Pancreas (tissue), 10 donors: ENCODE results near the gene LRMDA. TPM values are rescaled to one million over a fixed set of nuclear protein-coding genes. Genes with fewer than 3 reads are reported as not detected.

ENCODE experiments used
- ATAC-seq, 4 donors: fragments of 200-7000 bp; cut with Tn5 transposase; one replicate each; pipeline versions ENCODE4 v1.8.0 to v1.9.1; 2020; ENCODE audit warnings: mild to moderate bottlenecking in 4 of 4, moderate library complexity in 4 of 4
- DNase-seq, 6 donors: peaks; one replicate each; pipeline ENCODE4 v3.0.0-alpha.2; 2020
- FAIRE-seq: peaks from 2 replicates; lab custom pipeline; 2012; peaks lifted over from hg19 to GRCh38; lab: Jason Lieb, UNC
- H3K27ac ChIP-seq, 4 donors: fragments of 200-600 bp; sonication (generic); 1 replicate in 3 of 4; 2 replicates in 1 of 4; pipeline versions ENCODE4 v1.5.0 to v1.8.0; 2020
- H3K27me3 ChIP-seq, 4 donors: fragments of 200-600 bp; one replicate each; pipeline ENCODE4 v1.8.0; 2021
- H3K36me3 ChIP-seq, 3 donors: fragments of 200-600 bp; sonication (generic) in 1 of 3; one replicate each; pipeline versions ENCODE4 v1.5.0 to v1.8.0; 2020 to 2021
- H3K4me1 ChIP-seq, 3 donors: fragments of 200-600 bp; one replicate each; pipeline ENCODE4 v1.8.0; 2021
- H3K4me3 ChIP-seq, 4 donors: fragments of 200-600 bp; sonication (generic) in 2 of 4; one replicate each; pipeline versions ENCODE4 v1.5.0 to v1.8.0; 2020 to 2021
- H3K9me3 ChIP-seq, 4 donors: fragments of 200-600 bp; one replicate each; pipeline ENCODE4 v1.8.0; 2021
- WGBS, 2 donors: extraction: QIAGEN DNeasy Blood & Tissue Kit; methylation state at CpG; one replicate each; pipeline ENCODE4 v1.1.7; 2013; 5-methylcytosine and 5-hydroxymethylcytosine counted together
- intact Hi-C, 3 donors: fragments of 100-400 bp; cut with DNase I; formaldehyde crosslinking; loops; one replicate each; pipeline versions ENCODE4 v1.11.1 to v1.14.2; 2022
- polyA plus RNA-seq, 2 donors: library from polyadenylated mRNA; stranded (reverse); fragments of 200-250 nt; gene quantifications; one replicate each; pipeline ENCODE4 v1.2.3, GENCODE V29; 2013
- total RNA-seq, 6 donors: library from RNA; stranded (reverse); fragmentation: NEBNext Ultra II Directional in 4 of 6; extraction: Animal tissue kit (Norgen Biotek cat#: 25700) in 4 of 6; gene quantifications; one replicate each; pipeline versions ENCODE4 v1.2.1 to v1.2.4, GENCODE V29; 2021 to 2023
- TF ChIP-seq, protein P1 (sequence below), 4 donors: fragments of 200-600 bp; sonication (generic) in 3 of 4; IDR thresholded peaks; one replicate each; pipeline versions ENCODE4 v1.5.0 to v1.8.0; 2021; ENCODE audit warnings: antibody characterized with exemption in 4 of 4
- donor health status: healthy with polysubstance abuse.
- donor health status: DM: no; HTN: no; CAD: no; lungs with moderate emphysema.
- donor health status: DM: no; HTN: no; CAD: no.
- donor health status: control.
- donor health status: control.
- donor health status: Bipolar disorder and iron deficiency.
- donor health status: DM: yes; HTN: yes; CAD: no.
- donor health status: DM: no; HTN: no; CAD: no.
- donor health status: DM: no; HTN: no; CAD: no.
- donor health status: DM: yes; HTN: yes; CAD: no.

LRMDA gene
- total and polyA plus RNA-seq, 8 donors: 4.6 to 21.2 (median 13.4) TPM

DNA sequence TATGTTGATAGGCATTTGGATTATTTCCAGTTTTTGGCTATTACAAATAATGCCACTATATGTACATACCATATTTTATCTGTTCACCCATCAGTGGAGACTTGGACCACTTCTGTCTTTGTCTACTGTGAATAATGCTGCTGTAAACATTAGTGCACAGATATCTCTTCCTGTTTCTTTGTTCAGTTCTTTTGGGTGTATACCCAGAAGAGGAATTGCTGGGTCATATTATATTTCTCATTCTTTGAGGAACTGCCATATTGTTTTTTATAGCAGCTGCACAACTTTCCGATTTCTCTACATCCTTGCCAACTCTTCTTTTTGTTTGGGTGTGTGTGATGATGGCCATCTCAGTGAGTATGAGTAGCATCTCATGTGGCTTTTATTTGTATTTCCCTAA, 218.0 kb downstream of the LRMDA start:
- 76 to 96% methylated on average over 1 of the region's 1 CpG for WGBS, 2 donors
- Histone ChIP-seq H3K4me3 (no peak overlapping the region), H3K27me3 (no peaks in the 10 kb centered on the region), H3K4me1 (no peaks in the 10 kb centered on the region), H3K36me3 (no peaks in the 10 kb centered on the region), H3K27ac (no peak overlapping the region), H3K9me3 (no peaks in the 10 kb centered on the region)
- DNase-seq (no peak), FAIRE-seq (no peak), ATAC-seq (no peak)
- TF ChIP-seq, protein P1, sequence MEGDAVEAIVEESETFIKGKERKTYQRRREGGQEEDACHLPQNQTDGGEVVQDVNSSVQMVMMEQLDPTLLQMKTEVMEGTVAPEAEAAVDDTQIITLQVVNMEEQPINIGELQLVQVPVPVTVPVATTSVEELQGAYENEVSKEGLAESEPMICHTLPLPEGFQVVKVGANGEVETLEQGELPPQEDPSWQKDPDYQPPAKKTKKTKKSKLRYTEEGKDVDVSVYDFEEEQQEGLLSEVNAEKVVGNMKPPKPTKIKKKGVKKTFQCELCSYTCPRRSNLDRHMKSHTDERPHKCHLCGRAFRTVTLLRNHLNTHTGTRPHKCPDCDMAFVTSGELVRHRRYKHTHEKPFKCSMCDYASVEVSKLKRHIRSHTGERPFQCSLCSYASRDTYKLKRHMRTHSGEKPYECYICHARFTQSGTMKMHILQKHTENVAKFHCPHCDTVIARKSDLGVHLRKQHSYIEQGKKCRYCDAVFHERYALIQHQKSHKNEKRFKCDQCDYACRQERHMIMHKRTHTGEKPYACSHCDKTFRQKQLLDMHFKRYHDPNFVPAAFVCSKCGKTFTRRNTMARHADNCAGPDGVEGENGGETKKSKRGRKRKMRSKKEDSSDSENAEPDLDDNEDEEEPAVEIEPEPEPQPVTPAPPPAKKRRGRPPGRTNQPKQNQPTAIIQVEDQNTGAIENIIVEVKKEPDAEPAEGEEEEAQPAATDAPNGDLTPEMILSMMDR (IDR thresholded peaks at IDR 0.05): no peak
- intact Hi-C loops: no loop called here

DNA sequence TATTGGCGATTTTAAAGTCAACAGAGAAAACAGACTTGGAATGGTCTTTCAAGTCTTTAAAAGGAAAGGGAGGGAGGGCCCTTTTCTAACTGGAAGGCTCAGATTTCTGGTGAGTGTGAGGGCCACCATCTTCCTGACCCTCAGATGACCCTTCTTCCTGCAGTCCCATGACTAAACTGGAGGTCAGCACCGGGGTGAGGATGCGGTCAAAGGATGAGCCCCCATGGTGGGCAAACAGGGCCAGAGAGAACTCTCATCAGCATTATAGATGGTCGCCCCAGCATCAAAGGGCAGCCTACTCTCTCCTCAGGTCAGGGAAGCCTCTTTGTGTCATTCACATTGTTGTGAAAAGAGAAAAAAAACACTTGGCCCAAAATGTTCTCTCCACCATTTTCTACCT, 219.2 kb downstream of the LRMDA start:
- intact Hi-C loops: no loop called here

DNA sequence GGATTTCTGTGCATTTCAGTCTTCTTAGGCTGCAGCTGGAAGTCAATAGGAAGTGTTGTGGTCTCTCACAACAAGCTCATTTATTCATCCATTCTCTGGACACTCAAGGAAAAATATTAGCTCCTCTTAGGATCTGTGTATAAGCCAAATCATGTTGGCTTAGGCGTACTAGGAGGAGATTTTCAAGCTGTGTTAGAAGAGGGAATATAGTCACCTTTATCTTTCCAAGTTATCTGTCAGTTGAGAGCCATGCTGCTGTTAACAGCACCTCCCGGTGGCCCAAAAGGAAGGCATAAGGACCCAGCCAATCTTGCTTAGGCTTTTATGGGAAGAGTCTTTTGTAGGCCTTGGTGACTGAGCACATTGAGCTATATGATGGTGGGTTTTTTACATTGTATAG, 220.0 kb downstream of the LRMDA start:
- WGBS, 2 donors: 79 to 85% methylated on average over 2 of the region's 2 CpGs
- H3K27me3 ChIP-seq: no peaks in the 10 kb centered on the region
- peaks cover 0 to 7% (median 6%) of the 10 kb centered on the region in 3 donors for H3K4me1 ChIP-seq
- H3K27ac ChIP-seq: no peak overlapping the region
- H3K9me3 ChIP-seq: no peaks in the 10 kb centered on the region
- DNase-seq (no peak), ATAC-seq (peak in 3 of 4 donors; percentile 15 to 60 (median 53)), FAIRE-seq (no peak)
- H3K36me3 ChIP-seq: no peaks in the 10 kb centered on the region
- TF ChIP-seq, protein P1 (IDR thresholded peaks at IDR 0.05): no peak
- no peak overlapping the region for H3K4me3 ChIP-seq
- intact Hi-C loops: no loop called here

More for the DNA sequence above, 219.2 kb downstream of the LRMDA start:
- FAIRE-seq (no peak), DNase-seq (no peak), ATAC-seq (no peak)
- no peaks in the 10 kb centered on the region for H3K27me3 ChIP-seq
- no peaks in the 10 kb centered on the region for H3K36me3 ChIP-seq
- peaks cover 0 to 7% (median 0%) of the 10 kb centered on the region in 3 donors for H3K4me1 ChIP-seq
- TF ChIP-seq, protein P1 (IDR thresholded peaks at IDR 0.05): no peak
- H3K4me3 ChIP-seq: no peak overlapping the region
- WGBS, 2 donors: 60 to 72% methylated on average over 4 of the region's 4 CpGs
- H3K27ac ChIP-seq: no peak overlapping the region
- no peaks in the 10 kb centered on the region for H3K9me3 ChIP-seq

DNA sequence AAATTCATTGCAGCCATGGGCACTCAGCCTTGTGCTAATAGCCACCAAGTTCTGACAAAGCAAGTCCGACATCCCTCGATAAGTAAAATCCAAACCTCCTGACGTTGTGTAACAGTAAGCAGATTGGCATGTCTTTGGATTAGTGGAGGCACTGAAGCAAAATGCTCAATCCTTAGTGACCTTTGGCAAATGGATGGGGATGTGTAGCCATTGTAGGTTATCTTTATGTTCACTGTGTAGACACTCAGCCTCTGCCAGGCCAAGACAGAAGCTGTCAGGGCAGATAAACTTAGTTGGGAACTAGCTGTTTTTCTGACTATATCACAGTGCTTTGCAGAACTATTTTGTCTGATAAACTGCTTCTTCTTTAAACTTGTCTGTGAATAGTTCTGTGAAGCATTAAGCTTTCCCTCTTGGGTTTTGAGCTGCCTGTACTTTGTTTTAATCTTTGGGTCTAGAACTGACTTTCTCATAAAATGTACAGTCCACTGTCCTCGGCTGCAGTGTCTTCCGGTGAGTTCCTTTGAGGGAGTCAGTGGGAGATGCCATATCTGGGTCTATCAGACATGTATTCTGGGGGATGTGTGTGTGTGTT, 220.8 kb downstream of the LRMDA start:
- ATAC-seq (no peak), FAIRE-seq (no peak), DNase-seq (no peak)
- intact Hi-C loops: no loop called here
- no peak overlapping the region for H3K4me3 ChIP-seq
- 91 to 94% methylated on average over 5 of the region's 5 CpGs for WGBS, 2 donors
- no peaks in the 10 kb centered on the region for H3K27me3 ChIP-seq
- peaks cover 0 to 7% (median 6%) of the 10 kb centered on the region in 3 donors for H3K4me1 ChIP-seq
- H3K36me3 ChIP-seq: no peaks in the 10 kb centered on the region
- TF ChIP-seq, protein P1 (IDR thresholded peaks at IDR 0.05): no peak
- H3K27ac ChIP-seq: no peak overlapping the region
- H3K9me3 ChIP-seq: no peaks in the 10 kb centered on the region

DNA sequence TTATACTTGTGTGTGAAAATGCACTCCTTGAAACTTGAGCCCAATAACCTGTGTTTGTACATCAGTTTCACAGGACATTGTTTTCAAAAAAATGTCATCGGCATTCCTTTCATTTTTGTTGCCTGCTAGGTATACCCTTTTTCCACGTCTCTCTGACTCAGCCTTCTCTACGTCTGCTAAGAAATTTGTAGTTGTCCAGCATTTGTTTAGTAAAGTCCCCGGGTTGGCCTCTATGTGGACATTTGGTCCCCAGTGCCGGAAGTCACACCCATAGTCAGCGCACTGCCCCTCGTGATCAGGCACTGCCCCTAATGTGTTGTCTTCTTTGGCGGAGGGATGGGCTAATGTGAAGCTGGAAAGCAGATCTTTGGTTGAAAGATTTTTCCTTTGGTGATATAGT, 222.3 kb downstream of the LRMDA start:
- Histone ChIP-seq H3K36me3 (no peaks in the 10 kb centered on the region), H3K9me3 (no peaks in the 10 kb centered on the region), H3K27ac (no peak overlapping the region), H3K27me3 (no peaks in the 10 kb centered on the region), H3K4me3 (no peak overlapping the region), H3K4me1 (peaks cover 0 to 7% (median 6%) of the 10 kb centered on the region in 3 donors)
- TF ChIP-seq, protein P1 (IDR thresholded peaks at IDR 0.05): no peak
- DNase-seq (no peak), FAIRE-seq (no peak), ATAC-seq (no peak)
- 88 to 89% methylated on average over 8 of the region's 8 CpGs for WGBS, 2 donors
- intact Hi-C loops: no loop called here
